ENCODE results near the gene CKAP4. TPM values are rescaled to one million over a fixed set of nuclear protein-coding genes. Genes with fewer than 3 reads are reported as not detected.

Gene CKAP4
- total RNA-seq, 4 donors from 2014 or later: 28.7 to 51.6 (median 38.8) TPM

GRCh38 chr12:106254724-106255123 lies 6.9 kb upstream of the CKAP4 start:
- Histone ChIP-seq H3K9me3 (no peaks in the 10 kb centered on the region), H3K27me3 (peaks cover 0 to 11% (median 0%) of the 10 kb centered on the region in 4 donors), H3K27ac (replicated peaks in 1 of 4) (no peak overlapping the region), H3K36me3 (no peaks in the 10 kb centered on the region), H3K4me1 (no peaks in the 10 kb centered on the region), H3K4me3 (no peak overlapping the region)
- TF ChIP-seq POLR2AphosphoS5 (IDR thresholded peaks at IDR 0.05) (no peak), CTCF (IDR thresholded peaks at IDR 0.05) (no peak), POLR2A (IDR thresholded peaks at IDR 0.05; ENCODE audit: low read depth) (no peak), EP300 (IDR thresholded peaks at IDR 0.05) (no peak)
- intact Hi-C loops (cut with DNase I): no loop called here
- 95% methylated on average over 3 of the region's 3 CpGs for WGBS
- DNase-seq (ENCODE audit: extremely low spot score): no peak

GRCh38 chr12:106251631-106252455 lies 4.0 kb upstream of the CKAP4 start:
- intact Hi-C loops (cut with DNase I): no loop called here

DNA sequence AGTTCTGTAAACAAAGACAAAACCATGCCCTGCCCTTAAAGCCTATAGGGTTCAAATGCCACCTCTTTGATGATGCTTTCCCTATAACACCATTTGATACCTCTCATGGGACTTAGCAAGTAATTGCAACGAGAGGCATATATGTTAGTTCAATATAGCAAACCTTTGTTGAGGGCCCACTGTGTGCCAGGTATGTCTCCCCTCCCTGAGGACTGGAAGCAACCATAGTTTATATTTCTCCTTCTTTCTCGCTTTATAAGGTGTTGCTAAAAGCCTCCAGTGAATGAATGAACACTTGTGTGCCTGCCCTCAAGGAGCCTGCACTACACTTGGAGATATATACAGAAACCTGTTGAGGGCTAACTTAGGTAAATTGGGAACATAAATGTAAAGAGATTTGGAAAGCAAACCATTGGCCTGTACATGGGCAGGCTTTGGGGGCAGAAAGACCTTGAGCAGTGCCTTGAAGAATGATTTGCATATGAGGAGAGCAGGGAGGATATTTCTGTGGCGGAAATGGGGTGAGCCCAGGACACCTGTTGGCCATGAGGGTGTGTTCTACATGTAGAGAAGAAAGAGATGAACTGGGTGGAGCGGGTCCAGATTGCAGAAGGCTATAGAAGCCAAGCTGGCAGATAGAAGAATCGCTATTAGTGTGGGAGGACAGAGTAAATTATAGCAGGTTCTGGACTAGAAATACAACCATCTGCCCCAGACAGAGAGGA lies 1.8 kb upstream of the CKAP4 start:
- Histone ChIP-seq H3K4me1 (peaks cover 28 to 36% (median 35%) of the 10 kb centered on the region in 4 donors), H3K27ac (replicated peaks in 1 of 4) (peak overlapping the region; percentile 93 to 100 (median 96)), H3K36me3 (no peaks in the 10 kb centered on the region), H3K4me3 (no peak overlapping the region), H3K27me3 (no peaks in the 10 kb centered on the region), H3K9me3 (no peaks in the 10 kb centered on the region)
- 82% methylated on average over 5 of the region's 5 CpGs for WGBS
- DNase-seq (ENCODE audit: extremely low spot score): no peak
- TF ChIP-seq POLR2A (IDR thresholded peaks at IDR 0.05; ENCODE audit: low read depth) (no peak), CTCF (IDR thresholded peaks at IDR 0.05) (no peak), POLR2AphosphoS5 (IDR thresholded peaks at IDR 0.05) (no peak), EP300 (IDR thresholded peaks at IDR 0.05) (no peak)
- intact Hi-C loops (cut with DNase I): loop anchor here (5.0 kb wide), 1 partner anchor 53 kb away; the partner anchor contains the start of gene TCP11L2

More at GRCh38 chr12:106251631-106252455, 4.0 kb upstream of the CKAP4 start:
- TF ChIP-seq POLR2A (IDR thresholded peaks at IDR 0.05; ENCODE audit: low read depth): no peak
- TF ChIP-seq CTCF (IDR thresholded peaks at IDR 0.05): no peak
- no peak for TF ChIP-seq POLR2AphosphoS5 (IDR thresholded peaks at IDR 0.05)
- no peak for TF ChIP-seq EP300 (IDR thresholded peaks at IDR 0.05)
- no peaks in the 10 kb centered on the region for H3K27me3 ChIP-seq
- peaks cover 5 to 13% (median 12%) of the 10 kb centered on the region in 4 donors for H3K4me1 ChIP-seq
- DNase-seq (ENCODE audit: extremely low spot score): no peak
- H3K9me3 ChIP-seq: no peaks in the 10 kb centered on the region
- WGBS: 76% methylated on average over 6 of the region's 6 CpGs
- H3K4me3 ChIP-seq: no peak overlapping the region
- H3K27ac ChIP-seq (replicated peaks in 1 of 4): no peak overlapping the region
- H3K36me3 ChIP-seq: no peaks in the 10 kb centered on the region

DNA sequence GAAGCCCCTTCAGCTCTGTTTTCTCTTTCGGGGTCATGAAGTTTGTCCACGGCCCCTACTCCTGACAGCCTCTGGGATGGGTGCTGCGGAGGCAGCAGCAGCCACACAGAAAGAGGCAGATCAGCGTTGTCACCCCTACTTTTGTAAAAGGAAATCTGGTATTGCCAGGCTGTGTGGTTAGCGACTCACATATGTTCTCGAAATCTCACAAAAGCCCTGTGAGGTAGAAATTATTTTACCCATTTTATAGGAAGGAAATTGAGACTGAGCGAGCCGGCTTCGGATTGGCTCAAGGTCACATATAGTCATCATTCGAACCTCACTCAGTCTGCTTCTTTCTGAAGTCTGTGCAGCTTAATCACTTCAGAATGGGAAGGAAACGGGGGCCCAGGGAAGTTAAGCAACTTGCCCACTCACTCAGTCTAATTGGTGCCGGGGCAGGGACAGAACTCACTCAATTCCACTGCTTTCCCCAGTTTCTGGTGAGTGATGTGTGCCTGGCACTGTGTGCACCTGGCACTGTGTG lies 1.1 kb upstream of the CKAP4 start:
- no peak for DNase-seq (ENCODE audit: extremely low spot score)
- Histone ChIP-seq H3K9me3 (no peaks in the 10 kb centered on the region), H3K27ac (replicated peaks in 1 of 4) (peak overlapping the region; percentile 93 to 100 (median 96)), H3K4me1 (peaks cover 34 to 43% (median 41%) of the 10 kb centered on the region in 4 donors), H3K4me3 (peak overlapping the region; percentile 74 to 95 (median 86)), H3K36me3 (no peaks in the 10 kb centered on the region), H3K27me3 (no peaks in the 10 kb centered on the region)
- WGBS: 27% methylated on average over 12 of the region's 12 CpGs
- intact Hi-C loops (cut with DNase I): loop anchor here (5.0 kb wide), 1 partner anchor 53 kb away; the partner anchor contains the start of gene TCP11L2
- TF ChIP-seq CTCF (IDR thresholded peaks at IDR 0.05) (no peak), EP300 (IDR thresholded peaks at IDR 0.05) (no peak), POLR2A (IDR thresholded peaks at IDR 0.05; ENCODE audit: low read depth) (no peak), POLR2AphosphoS5 (IDR thresholded peaks at IDR 0.05) (no peak)

Data from esophagus muscularis mucosa (tissue), 4 donors.